Adipose tissue (tissue), 3 donors: ENCODE results near the gene KCNN1. TPM values are rescaled to one million over a fixed set of nuclear protein-coding genes. Genes with fewer than 3 reads are reported as not detected.
"Not testable (repeated sequence)": the region's sequence is repeated elsewhere in the genome, so short reads cannot be mapped to it uniquely, and the experiment has no call there.

ENCODE experiments used
- H3K27ac ChIP-seq: one replicate; pipeline ENCODE4 v1.5.1; 2013; ENCODE audit warnings: low read depth, low read length
- WGBS, 3 donors: extraction: QIAGEN DNeasy Blood & Tissue Kit; methylation state at CpG; one replicate each; pipeline ENCODE4 v1.1.7; 2013; 5-methylcytosine and 5-hydroxymethylcytosine counted together
- polyA plus RNA-seq, 3 donors: library from polyadenylated mRNA; stranded (reverse); fragments of 200-250 nt; gene quantifications; one replicate each; pipeline ENCODE4 v1.2.3, GENCODE V29; 2013
- donor health status: healthy with polysubstance abuse.
- donor health status: Bipolar disorder and iron deficiency.
- donor health status: healthy.

Gene KCNN1
- polyA plus RNA-seq, 3 donors: 0.06 to 0.34 TPM; not detected in 1

- no peak overlapping the region for H3K27ac ChIP-seq
Observed at GRCh38 chr19:17957885-17958284, 9.0 kb upstream of the KCNN1 start.

- 49 to 69% (median 57%) methylated on average over 13 of the region's 13 CpGs for WGBS, 3 donors
- H3K27ac ChIP-seq: no peak overlapping the region
Observed at GRCh38 chr19:17963936-17964691, 2.8 kb upstream of the KCNN1 start.

- 56 to 73% (median 58%) methylated on average over 10 to 11 of the region's 11 CpGs for WGBS, 3 donors
- no peak overlapping the region for H3K27ac ChIP-seq
Observed at GRCh38 chr19:17965370-17966128, 1.4 kb upstream of the KCNN1 start.

- WGBS, 3 donors: 42 to 68% (median 51%) methylated on average over 2 of the region's 2 CpGs
- H3K27ac ChIP-seq: no peak overlapping the region
Observed at GRCh38 chr19:17966129-17966483, 801 bp upstream of the KCNN1 start.

GRCh38 chr19:17967257-17968051 lies 547 bp downstream of the KCNN1 start:
- WGBS, 3 donors: 13 to 16% (median 15%) methylated on average over 27 to 35 of the region's 35 CpGs

GRCh38 chr19:17968362-17968761 lies 1.5 kb downstream of the KCNN1 start:
- 67 to 75% (median 70%) methylated on average over 4 of the region's 4 CpGs for WGBS, 3 donors
- H3K27ac ChIP-seq: no peak overlapping the region

More at GRCh38 chr19:17967257-17968051, 547 bp downstream of the KCNN1 start:
- H3K27ac ChIP-seq: no peak overlapping the region

- H3K27ac ChIP-seq: no peak overlapping the region
- 80 to 90% (median 83%) methylated on average over 13 to 19 of the region's 19 CpGs for WGBS, 3 donors
Observed at GRCh38 chr19:17969096-17969792, 2.3 kb downstream of the KCNN1 start.

GRCh38 chr19:17972230-17972629 lies 5.3 kb downstream of the KCNN1 start:
- no peak overlapping the region for H3K27ac ChIP-seq
- WGBS, 3 donors: 65 to 79% (median 78%) methylated on average over 1 of the region's 1 CpG

- no peak overlapping the region for H3K27ac ChIP-seq
- WGBS, 3 donors: 92 to 97% (median 93%) methylated on average over 23 of the region's 23 CpGs
Observed at GRCh38 chr19:17973759-17974158, 6.9 kb downstream of the KCNN1 start.

GRCh38 chr19:17974551-17974950 lies 7.6 kb downstream of the KCNN1 start:
- WGBS, 3 donors: 77 to 93% (median 90%) methylated on average over 6 of the region's 6 CpGs
- H3K27ac ChIP-seq: no peak overlapping the region

- 85 to 91% (median 90%) methylated on average over 8 of the region's 8 CpGs for WGBS, 3 donors
- H3K27ac ChIP-seq: no peak overlapping the region
Observed at GRCh38 chr19:17975032-17975431, 8.1 kb downstream of the KCNN1 start.

- WGBS, 3 donors: 81 to 94% (median 89%) methylated on average over 4 of the region's 4 CpGs
Observed at GRCh38 chr19:17977021-17977420, 10.1 kb downstream of the KCNN1 start.

GRCh38 chr19:17977488-17977887 lies 10.6 kb downstream of the KCNN1 start:
- H3K27ac ChIP-seq: no peak overlapping the region
- 75 to 79% (median 75%) methylated on average over 7 of the region's 7 CpGs for WGBS, 3 donors

More at GRCh38 chr19:17977021-17977420, 10.1 kb downstream of the KCNN1 start:
- H3K27ac ChIP-seq: no peak overlapping the region

- 91 to 94% (median 93%) methylated on average over 35 to 38 of the region's 38 CpGs for WGBS, 3 donors
- H3K27ac ChIP-seq: no peak overlapping the region
Observed at GRCh38 chr19:17981611-17982010, 14.7 kb downstream of the KCNN1 start.

- WGBS, 3 donors: 69 to 90% (median 86%) methylated on average over 22 of the region's 22 CpGs
- H3K27ac ChIP-seq: no peak overlapping the region
Observed at GRCh38 chr19:17982430-17982829, 15.5 kb downstream of the KCNN1 start.

- H3K27ac ChIP-seq: no peak overlapping the region
- WGBS, 3 donors: 67 to 71% (median 70%) methylated on average over 17 of the region's 17 CpGs
Observed at GRCh38 chr19:17985037-17985818, 18.3 kb downstream of the KCNN1 start.

- not testable (repeated sequence) for H3K27ac ChIP-seq
- WGBS, 3 donors: 80 to 83% (median 81%) methylated on average over 8 of the region's 8 CpGs
Observed at GRCh38 chr19:17986569-17986968, 19.7 kb downstream of the KCNN1 start.

GRCh38 chr19:17988161-17988560 lies 21.3 kb downstream of the KCNN1 start:
- H3K27ac ChIP-seq: no peak overlapping the region
- WGBS, 3 donors: 82 to 93% (median 90%) methylated on average over 13 of the region's 13 CpGs
